ENCODE results near the gene IL17RD. TPM values are rescaled to one million over a fixed set of nuclear protein-coding genes. Genes with fewer than 3 reads are reported as not detected.

IL17RD gene
- polyA plus RNA-seq, 3 donors = not detected

GRCh38 chr3:57158813-57159738 lies 6.1 kb downstream of the IL17RD start:
- Histone ChIP-seq H2AFZ (ENCODE audit: insufficient read depth, low read depth, low read length, poor library complexity, severe bottlenecking) (no peak overlapping the region), H3K27ac (ENCODE audit: low read depth in 1 of 2, low read length in 2 of 2) (no peak overlapping the region), H3K27me3 (ENCODE audit: control insufficient read depth in 2 of 2, insufficient read depth in 2 of 2, low read length in 2 of 2) (peaks cover 76 to 87% of the 10 kb centered on the region in 2 donors), H3K4me2 (replicated peaks; ENCODE audit: extremely low read depth, low read length, poor library complexity, severe bottlenecking) (no peak overlapping the region), H3K4me3 (replicated peaks in 1 of 3; ENCODE audit: low read depth in 2 of 3, low read length in 3 of 3) (no peak overlapping the region), H3K9ac (ENCODE audit: insufficient read depth, low read length, poor library complexity, severe bottlenecking) (no peak overlapping the region), H3K36me3 (replicated peaks in 1 of 2; ENCODE audit: control insufficient read depth in 1 of 2, insufficient read depth in 2 of 2, low read length in 2 of 2) (no peaks in the 10 kb centered on the region), H3K79me2 (ENCODE audit: insufficient read depth, low read length) (no peaks in the 10 kb centered on the region), H3K9me3 (replicated peaks in 1 of 2; ENCODE audit: control insufficient read depth in 1 of 2, insufficient read depth in 1 of 2, low read length in 2 of 2) (peaks cover 0 to 11% of the 10 kb centered on the region in 2 donors), H4K20me1 (ENCODE audit: insufficient read depth, low read length) (no peaks in the 10 kb centered on the region), H3K4me1 (ENCODE audit: control insufficient read depth in 1 of 2, insufficient read depth in 2 of 2, low read length in 2 of 2) (peaks cover 6 to 8% of the 10 kb centered on the region in 2 donors)
- Mint-ChIP-seq H3K4me3 (peak overlapping the region in 1 of 2 donors; percentile 64), H3K27ac (peak overlapping the region in 1 of 7 donors; percentile 11), H3K27me3 (ENCODE audit: low read depth in 3 of 3) (peaks cover 85 to 96% (median 85%) of the 10 kb centered on the region in 3 donors), H3K9me3 (peaks cover 0 to 6% (median 2%) of the 10 kb centered on the region in 7 donors), H3K4me1 (peaks cover 15% of the 10 kb centered on the region), H3K36me3 (peaks cover 3 to 8% of the 10 kb centered on the region in 2 donors)
- 0% methylated on average over 6 of the region's 8 CpGs for WGBS (ENCODE audit: insufficient coverage)
- intact Hi-C loops (cut with micrococcal nuclease) = no loop called here
- TF ChIP-seq CTCF (IDR thresholded peaks at IDR 0.05) = no peak
- DNase-seq = no peak

GRCh38 chr3:57158325-57158724 lies 6.8 kb downstream of the IL17RD start:
- Mint-ChIP-seq H3K9me3 (peaks cover 0 to 6% (median 2%) of the 10 kb centered on the region in 7 donors), H3K36me3 (peaks cover 3 to 8% of the 10 kb centered on the region in 2 donors), H3K4me1 (peaks cover 11% of the 10 kb centered on the region), H3K27me3 (ENCODE audit: low read depth in 3 of 3) (peaks cover 80 to 91% (median 80%) of the 10 kb centered on the region in 3 donors), H3K27ac (no peak overlapping the region), H3K4me3 (peak overlapping the region in 1 of 2 donors; percentile 59)
- Histone ChIP-seq H3K36me3 (replicated peaks in 1 of 2; ENCODE audit: control insufficient read depth in 1 of 2, insufficient read depth in 2 of 2, low read length in 2 of 2) (no peaks in the 10 kb centered on the region), H3K27ac (ENCODE audit: low read depth in 1 of 2, low read length in 2 of 2) (no peak overlapping the region), H2AFZ (ENCODE audit: insufficient read depth, low read depth, low read length, poor library complexity, severe bottlenecking) (no peak overlapping the region), H3K9ac (ENCODE audit: insufficient read depth, low read length, poor library complexity, severe bottlenecking) (no peak overlapping the region), H4K20me1 (ENCODE audit: insufficient read depth, low read length) (no peaks in the 10 kb centered on the region), H3K79me2 (ENCODE audit: insufficient read depth, low read length) (no peaks in the 10 kb centered on the region), H3K4me1 (ENCODE audit: control insufficient read depth in 1 of 2, insufficient read depth in 2 of 2, low read length in 2 of 2) (peaks cover 4 to 6% of the 10 kb centered on the region in 2 donors), H3K4me2 (replicated peaks; ENCODE audit: extremely low read depth, low read length, poor library complexity, severe bottlenecking) (no peak overlapping the region), H3K9me3 (replicated peaks in 1 of 2; ENCODE audit: control insufficient read depth in 1 of 2, insufficient read depth in 1 of 2, low read length in 2 of 2) (peaks cover 0 to 8% of the 10 kb centered on the region in 2 donors), H3K4me3 (replicated peaks in 1 of 3; ENCODE audit: low read depth in 2 of 3, low read length in 3 of 3) (no peak overlapping the region), H3K27me3 (ENCODE audit: control insufficient read depth in 2 of 2, insufficient read depth in 2 of 2, low read length in 2 of 2) (peaks cover 70 to 84% of the 10 kb centered on the region in 2 donors)
- no CpG with 5 or more reads among the region's 3 CpGs for WGBS (ENCODE audit: insufficient coverage)
- TF ChIP-seq CTCF (IDR thresholded peaks at IDR 0.05) = no peak
- intact Hi-C loops (cut with micrococcal nuclease) = no loop called here
- no peak for DNase-seq

Data from CD14-positive monocyte (primary cell).